Activated CD4-positive, CD25-positive, alpha-beta regulatory T cell (primary cell): ENCODE data around the gene NDUFA9.

Experiments
- DNase-seq, 4 experiments: peaks; one replicate each; lab custom pipeline; 2025; lab: John Stamatoyannopoulos, UW

The NDUFA9 gene

DNA sequence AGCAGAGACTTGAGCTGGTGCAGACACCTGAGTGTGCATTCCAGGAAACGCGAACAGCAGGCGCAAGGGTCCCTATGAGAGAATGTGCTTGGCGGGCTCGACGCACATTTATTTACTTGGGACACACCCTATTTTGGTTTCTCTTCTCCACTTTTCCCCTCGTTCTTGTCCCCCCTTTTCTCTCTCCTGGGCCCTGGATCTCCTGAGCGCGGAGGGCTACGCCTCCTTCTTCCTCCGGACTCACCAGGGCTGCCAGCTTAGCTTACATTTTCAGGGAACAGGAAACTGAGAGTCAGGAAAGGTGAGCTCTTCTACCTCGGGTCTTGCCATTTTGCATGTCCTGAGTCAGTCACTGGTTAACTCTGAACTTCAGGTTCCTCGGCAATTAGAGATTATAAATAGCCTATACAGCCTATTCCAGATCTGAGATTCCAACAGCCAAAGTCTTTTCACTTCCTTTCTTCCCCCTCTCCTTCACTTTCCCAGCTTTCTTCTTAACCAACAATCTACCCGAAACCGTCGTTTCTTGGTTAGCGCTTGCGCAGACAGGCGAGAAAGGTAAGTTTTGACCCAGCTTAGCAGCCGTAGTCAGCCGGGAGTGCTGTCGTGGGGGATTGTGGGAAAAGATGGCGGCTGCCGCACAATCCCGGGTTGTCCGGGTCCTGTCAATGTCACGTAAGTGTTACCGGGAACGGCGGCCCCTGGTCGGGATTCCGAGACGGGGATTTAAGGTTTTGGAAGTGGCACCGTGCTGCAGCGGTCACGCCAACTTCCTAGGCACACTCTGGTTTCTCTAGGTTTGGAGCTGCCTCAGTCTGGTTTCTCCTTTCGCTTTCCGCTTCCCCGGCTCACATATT, at the start of gene NDUFA9, which contains the start of gene AKAP3:
Gene NDUFA9 (plus strand): TSS at position 614 of the 857 bp plus-strand sequence. CDS start 13 bp downstream, at position 627.
Gene AKAP3 (minus strand): TSS at position 551 of the 857 bp plus-strand sequence. CDS start 10,855 bp downstream, outside the sequence.
- DNase-seq: peak; percentile 40 to 59 (median 51)

DNA sequence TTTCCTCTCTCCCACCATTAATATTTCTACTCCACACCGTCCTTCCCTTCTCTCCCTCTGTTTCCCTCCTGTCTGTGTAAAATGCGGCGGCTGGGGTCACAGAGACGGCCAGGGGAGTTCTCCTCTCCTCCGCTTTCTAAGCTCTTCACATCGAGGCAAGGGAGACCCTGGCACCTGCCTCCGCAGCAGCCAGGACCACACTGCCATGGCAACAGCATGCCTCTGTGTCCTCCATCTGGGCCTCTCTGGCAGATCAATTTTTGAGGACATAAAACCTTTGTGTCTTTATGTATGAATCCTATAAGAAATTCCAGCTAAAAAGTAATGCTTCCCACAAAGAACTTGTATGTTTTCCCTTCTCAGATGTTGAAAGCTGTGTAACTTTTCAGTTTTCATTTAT, 45.5 kb upstream of the NDUFA9 start:
- no peak for DNase-seq

- no peak for DNase-seq
These were observed 45.0 kb upstream of the NDUFA9 start for GRCh38 chr12:4603946-4604345.

GRCh38 chr12:4604684-4605193, 44.2 kb upstream of the NDUFA9 start:
- DNase-seq: peak; percentile 57 to 61 (median 59)

GRCh38 chr12:4607056-4607455, 41.9 kb upstream of the NDUFA9 start:
- no peak for DNase-seq

DNA sequence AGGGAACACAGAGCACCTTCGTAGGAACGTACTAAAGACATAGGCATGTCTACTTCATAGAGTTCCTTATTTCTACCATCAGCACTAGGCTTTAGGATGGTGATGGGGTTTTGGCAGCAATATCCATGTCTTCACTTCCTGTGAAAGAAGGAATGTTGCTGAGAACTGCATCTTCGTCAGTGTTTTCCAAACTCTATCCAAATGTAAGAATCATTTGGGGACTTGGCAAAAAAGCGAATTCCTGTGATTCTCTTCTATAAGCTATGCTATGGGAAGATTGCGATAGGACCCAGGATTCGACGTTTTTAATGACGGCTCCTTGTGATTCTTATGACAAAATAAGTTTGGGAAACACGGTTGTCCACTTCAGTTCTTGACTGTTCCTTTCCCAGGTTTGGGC, 39.8 kb upstream of the NDUFA9 start:
- no peak for DNase-seq

DNA sequence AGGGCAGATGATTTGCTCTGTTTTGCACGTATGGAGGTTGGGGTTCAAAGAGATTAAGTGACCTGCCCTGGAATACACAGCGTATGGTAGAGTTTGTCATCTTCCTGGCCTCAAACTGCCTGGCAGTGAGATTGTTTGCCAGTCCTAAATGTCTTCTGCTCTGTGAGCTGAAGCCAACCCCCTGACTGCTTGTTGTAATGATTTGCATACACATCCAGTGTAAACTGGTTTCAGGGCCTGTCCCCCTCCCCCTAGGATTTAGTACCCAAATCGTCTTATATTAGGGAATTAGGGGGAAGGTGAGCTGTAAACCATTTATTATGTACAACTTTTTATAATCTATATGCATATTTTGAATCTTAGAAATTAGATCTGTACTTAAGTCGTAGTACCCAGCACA, 38.4 kb upstream of the NDUFA9 start:
- no peak for DNase-seq

DNA sequence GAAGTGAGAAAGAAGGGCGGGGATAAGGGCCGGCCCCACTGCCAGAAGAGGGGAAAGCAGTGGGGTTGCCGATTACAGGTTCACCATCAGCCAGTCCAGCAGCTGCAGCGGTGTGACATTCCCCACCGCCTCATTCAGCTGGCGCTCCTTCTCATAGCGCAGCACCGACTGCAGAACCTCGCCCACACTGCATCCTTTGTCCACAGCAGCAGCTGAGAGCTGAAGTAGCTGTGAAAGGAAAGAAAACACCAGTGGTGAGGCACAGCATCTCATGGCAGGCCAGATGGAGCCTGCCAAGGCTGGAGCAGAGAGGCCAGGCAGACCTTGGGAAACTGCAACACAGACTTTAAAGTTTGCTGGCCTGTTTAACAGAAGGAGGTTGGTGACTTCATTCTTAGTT, 33.2 kb upstream of the NDUFA9 start:
- no peak for DNase-seq

GRCh38 chr12:4621511-4621910, 27.4 kb upstream of the NDUFA9 start:
- no peak for DNase-seq

GRCh38 chr12:4626543-4626942, 22.4 kb upstream of the NDUFA9 start:
- DNase-seq: no peak

DNA sequence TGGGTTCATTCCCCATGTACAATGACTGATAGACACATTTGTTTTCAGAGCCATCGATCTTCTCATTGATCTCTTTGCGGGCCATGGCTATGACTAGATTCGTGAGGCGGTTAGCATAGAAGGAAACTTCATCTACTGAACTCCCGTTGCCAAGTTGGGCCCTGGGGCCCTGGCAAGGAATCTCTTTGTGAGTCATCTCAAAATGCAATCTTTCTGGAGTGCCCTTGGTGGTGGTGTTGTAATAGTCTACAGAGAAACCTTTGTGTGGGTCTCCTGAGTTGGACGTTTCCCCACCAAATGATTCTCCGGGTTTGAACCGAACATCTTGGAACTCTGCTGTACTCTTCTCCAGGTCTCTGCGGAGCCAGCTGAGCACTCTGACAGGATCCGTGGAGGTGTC, 20.5 kb upstream of the NDUFA9 start:
- no peak for DNase-seq

DNA sequence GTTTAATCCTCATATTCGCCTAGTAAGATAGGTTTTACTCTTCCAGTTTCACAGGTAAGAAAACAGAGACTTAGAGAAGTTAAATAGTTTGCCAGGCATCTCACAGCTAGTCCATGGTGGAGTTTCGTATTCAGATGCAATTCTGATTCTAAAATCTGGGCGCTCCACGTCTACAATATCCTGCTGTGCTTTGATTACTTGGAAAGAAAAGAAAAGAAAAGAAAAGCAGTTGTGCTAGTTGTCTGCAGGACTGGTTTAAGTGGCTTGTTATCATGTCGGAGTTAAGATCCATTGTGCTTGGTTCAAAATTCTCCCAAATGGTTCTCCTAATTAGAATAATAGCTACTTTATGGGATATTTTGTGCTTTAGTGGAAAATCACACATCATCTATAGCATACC, 18.7 kb upstream of the NDUFA9 start:
- DNase-seq: no peak

GRCh38 chr12:4643747-4644146, 5.2 kb upstream of the NDUFA9 start:
- no peak for DNase-seq

GRCh38 chr12:4645023-4645422, 3.9 kb upstream of the NDUFA9 start:
- no peak for DNase-seq

GRCh38 chr12:4648104-4648500, 812 bp upstream of the NDUFA9 start:
- DNase-seq: no peak

GRCh38 chr12:4649358-4649661, 396 bp downstream of the NDUFA9 start:
- DNase-seq: no peak

DNA sequence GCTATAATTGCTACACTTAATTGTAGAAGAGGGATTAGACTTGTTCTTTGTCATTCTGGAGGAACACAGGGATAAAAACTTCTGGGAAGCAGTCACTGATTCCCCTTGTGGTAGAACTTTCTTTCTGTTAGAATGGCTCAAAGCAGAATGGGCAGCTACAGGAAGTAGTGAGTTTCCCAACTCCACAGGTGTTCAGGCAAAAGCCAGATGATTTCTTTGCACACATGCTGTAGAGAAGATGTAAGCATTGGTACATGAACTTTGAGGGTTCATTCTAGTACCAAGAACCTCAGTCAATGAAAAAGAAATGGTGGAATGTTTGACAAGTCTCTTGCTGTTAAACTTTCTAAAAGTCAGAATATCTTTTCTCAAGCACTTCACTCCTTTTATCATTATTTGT, 4.3 kb downstream of the NDUFA9 start:
- no peak for DNase-seq

- DNase-seq: no peak
These were observed 4.8 kb downstream of the NDUFA9 start for GRCh38 chr12:4653691-4654090.

- DNase-seq: no peak
These were observed 15.1 kb downstream of the NDUFA9 start for GRCh38 chr12:4663971-4664505.

DNA sequence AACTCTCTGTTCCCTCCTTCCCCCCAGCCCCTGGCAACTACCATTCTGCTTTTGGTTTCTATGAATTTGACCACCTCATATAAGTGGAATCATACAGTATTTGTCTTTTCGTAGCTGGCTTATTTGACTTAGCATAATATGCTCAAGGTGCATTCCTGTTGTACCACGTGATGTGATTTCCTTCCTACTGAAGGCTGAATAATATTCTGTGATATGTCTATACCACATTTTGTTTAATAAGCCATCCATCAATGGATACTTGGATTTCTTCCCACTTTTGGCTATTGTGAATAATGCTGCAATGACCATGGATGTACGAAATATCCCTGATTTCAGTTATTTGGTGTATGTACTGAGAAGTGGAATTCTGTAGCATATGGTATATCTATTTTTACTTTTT, 16.3 kb downstream of the NDUFA9 start:
- no peak for DNase-seq

DNA sequence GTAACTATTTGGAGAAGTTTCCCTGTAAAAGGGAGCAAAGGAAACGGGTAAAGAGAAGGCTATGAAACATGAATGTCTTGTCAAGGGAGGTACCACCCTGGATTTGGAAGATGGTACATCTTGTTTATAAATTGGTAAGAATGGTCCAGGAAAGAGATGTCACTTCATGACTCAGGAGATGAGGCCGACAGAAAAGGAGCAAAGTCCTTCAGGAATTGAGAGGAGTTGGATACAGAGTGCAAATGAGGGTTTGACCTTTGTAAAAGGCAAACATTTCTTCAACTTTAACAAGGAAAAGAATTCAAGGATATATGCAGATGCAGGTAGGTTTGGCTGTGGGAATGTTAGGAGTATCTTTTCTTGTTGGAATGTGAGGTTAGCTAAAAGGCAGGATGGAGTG, 30.8 kb downstream of the NDUFA9 start:
- no peak for DNase-seq

DNA sequence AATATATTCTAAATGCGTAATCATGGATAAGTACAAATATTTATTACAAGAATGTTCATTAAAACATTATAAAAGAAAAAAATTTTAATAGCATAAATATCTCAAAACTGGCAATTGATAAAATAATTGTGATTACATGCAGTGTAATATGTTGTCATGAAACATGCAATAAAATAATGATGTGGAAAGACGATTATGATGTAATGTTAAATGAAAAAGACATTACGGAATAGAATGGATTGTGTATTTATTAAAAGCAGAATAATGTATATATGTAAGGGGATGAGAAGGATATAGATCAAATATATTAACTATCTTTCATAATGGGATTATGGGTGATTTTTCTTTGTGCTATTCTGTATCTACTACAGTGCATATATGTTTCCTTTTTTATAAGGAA, 32.8 kb downstream of the NDUFA9 start:
- no peak for DNase-seq

GRCh38 chr12:4685317-4685716, 36.4 kb downstream of the NDUFA9 start:
- no peak for DNase-seq

GRCh38 chr12:4690760-4691159, 41.8 kb downstream of the NDUFA9 start:
- no peak for DNase-seq
